Neural cell (in vitro differentiated cells): ENCODE measurements around the gene TIGD1. TPM values are rescaled to one million over a fixed set of nuclear protein-coding genes. Genes with fewer than 3 reads are reported as not detected.

Experiments used
- H2AFZ ChIP-seq: fragments of 200-600, 300-800 bp; sonication (generic), shearing (Covaris generic); 2 replicates; pipeline ENCODE4 v1.6.0; 2014; ENCODE audit warnings: low read depth, mild to moderate bottlenecking, antibody characterized with exemption, low read length, moderate library complexity
- H3F3A ChIP-seq: fragments of 200-600 bp; shearing (Covaris generic); 2 replicates; pipeline ENCODE4 v1.6.1; 2016; ENCODE audit warnings: mild to moderate bottlenecking, moderate library complexity, mixed read lengths, antibody characterized with exemption, low read length; ENCODE audit not compliant: insufficient read depth, poor library complexity, severe bottlenecking
- H3K27ac ChIP-seq: fragments of 200-600, 300-800 bp; sonication (generic), shearing (Covaris generic); 2 replicates; pipeline ENCODE4 v1.5.1; 2014; ENCODE audit warnings: mild to moderate bottlenecking, low read length, moderate library complexity
- H3K27me3 ChIP-seq: fragments of 300-800, 200-600 bp; sonication (generic), shearing (Covaris generic); 2 replicates; pipeline ENCODE4 v1.6.0; 2014; ENCODE audit warnings: mild to moderate bottlenecking, low read depth, low read length, moderate library complexity; ENCODE audit not compliant: insufficient read depth
- H3K36me3 ChIP-seq: fragments of 300-800, 200-600 bp; sonication (generic), shearing (Covaris generic); 2 replicates; pipeline ENCODE4 v1.5.1; 2014; ENCODE audit warnings: mild to moderate bottlenecking, antibody characterized with exemption, low read length, moderate library complexity; ENCODE audit not compliant: insufficient read depth
- H3K4me2 ChIP-seq: fragments of 300-800, 200-600 bp; sonication (generic), shearing (Covaris generic); 2 replicates; pipeline ENCODE4 v1.6.0; 2014; ENCODE audit warnings: mild to moderate bottlenecking, low read length
- H3K4me3 ChIP-seq: fragments of 300-800, 200-600 bp; sonication (generic), shearing (Covaris generic); 2 replicates; pipeline ENCODE4 v1.5.1; 2014; ENCODE audit warnings: mild to moderate bottlenecking, low read length, moderate library complexity
- H3K79me2 ChIP-seq: fragments of 200-600 bp; shearing (Covaris generic); replicated peaks from 2 replicates; pipeline ENCODE4 v1.6.0; 2014; ENCODE audit warnings: mild to moderate bottlenecking, low read length, moderate library complexity; ENCODE audit not compliant: insufficient read depth
- H3K9ac ChIP-seq: fragments of 300-800, 200-600 bp; sonication (generic), shearing (Covaris generic); 2 replicates; pipeline ENCODE4 v1.6.1; 2016; ENCODE audit warnings: mild to moderate bottlenecking, low read length, mixed read lengths
- H3K9me2 ChIP-seq: fragments of 200-600 bp; shearing (Covaris generic); 2 replicates; pipeline ENCODE4 v1.6.1; 2016; ENCODE audit warnings: mild to moderate bottlenecking, low read length, mixed read lengths; ENCODE audit not compliant: insufficient read depth
- H3K9me3 ChIP-seq: fragments of 200-600, 300-800 bp; sonication (generic), shearing (Covaris generic); 2 replicates; pipeline ENCODE4 v1.6.1; 2016; ENCODE audit warnings: mild to moderate bottlenecking, mixed run types, low read length, moderate library complexity, mixed read lengths
- H4K20me1 ChIP-seq: fragments of 200-600 bp; shearing (Covaris generic); 2 replicates; pipeline ENCODE4 v1.6.1; 2016; ENCODE audit warnings: mild to moderate bottlenecking, mixed run types; ENCODE audit not compliant: insufficient read depth
- CTCF ChIP-seq: fragments of 450-650 bp; IDR thresholded peaks from 2 replicates; pipeline ENCODE4 v1.5.1; 2014; ENCODE audit warnings: antibody characterized with exemption, mild to moderate bottlenecking, moderate library complexity; ENCODE audit not compliant: poor library complexity, severe bottlenecking
- EP300 ChIP-seq: fragments of 450-650 bp; conservative IDR thresholded peaks from 2 replicates; pipeline ENCODE4 v1.6.1; 2014; ENCODE audit warnings: antibody characterized with exemption, mild to moderate bottlenecking, moderate library complexity; ENCODE audit not compliant: poor library complexity, severe bottlenecking
- EZH2 ChIP-seq: fragments of 200-600, 300-800 bp; shearing (Covaris generic), sonication (generic); IDR thresholded peaks from 2 replicates; pipeline ENCODE4 v1.6.1; 2014; ENCODE audit warnings: antibody characterized with exemption, low read length, borderline replicate concordance, mild to moderate bottlenecking; ENCODE audit not compliant: insufficient read depth, poor library complexity, severe bottlenecking
- MXI1 ChIP-seq: fragments of 450-650 bp; conservative IDR thresholded peaks from 2 replicates; pipeline ENCODE4 v1.6.1; 2014; ENCODE audit warnings: antibody characterized with exemption, mild to moderate bottlenecking; ENCODE audit not compliant: poor library complexity, severe bottlenecking
- POLR2AphosphoS5 ChIP-seq: IDR thresholded peaks from 2 replicates; pipeline ENCODE4 v1.6.1; 2012
- RAD21 ChIP-seq: fragments of 450-650 bp; conservative IDR thresholded peaks from 2 replicates; pipeline ENCODE4 v1.6.1; 2014; ENCODE audit warnings: antibody characterized with exemption, mild to moderate bottlenecking, moderate library complexity
- REST ChIP-seq: IDR thresholded peaks from 2 replicates; pipeline ENCODE4 v1.6.1; 2012; ENCODE audit warnings: borderline replicate concordance
- SMC3 ChIP-seq: fragments of 450-650 bp; conservative IDR thresholded peaks from 2 replicates; pipeline ENCODE4 v1.6.1; 2014; ENCODE audit warnings: antibody characterized with exemption, mild to moderate bottlenecking, moderate library complexity; ENCODE audit not compliant: poor library complexity
- TAF1 ChIP-seq: IDR thresholded peaks from 2 replicates; pipeline ENCODE4 v1.6.1; 2012; ENCODE audit warnings: low read depth
- polyA plus RNA-seq: library from polyadenylated mRNA; depleted of rRNA; stranded (reverse); fragments of >200 nt; gene quantifications from 2 replicates; pipeline ENCODE4 v1.2.3, GENCODE V29; 2014

The TIGD1 gene
- polyA plus RNA-seq, 1 donor from 2014 or later, result 29.3 TPM

- peaks cover 9% of the 10 kb centered on the region for H3K36me3 ChIP-seq
- H3K4me2 ChIP-seq, result no peak overlapping the region
- TF ChIP-seq MXI1 (no peak), EZH2 (no peak), SMC3 (no peak), EP300 (no peak), RAD21 (no peak), POLR2AphosphoS5 (no peak), REST (no peak), CTCF (no peak), TAF1 (no peak)
These were observed 26.6 kb upstream of the TIGD1 start for GRCh38 chr2:232576995-232577394.

GRCh38 chr2:232575404-232575746, 25.0 kb upstream of the TIGD1 start:
- TF ChIP-seq POLR2AphosphoS5, result no peak
- TF ChIP-seq TAF1, result no peak
- TF ChIP-seq EP300, result no peak
- no peak for TF ChIP-seq REST
- TF ChIP-seq EZH2, result no peak
- TF ChIP-seq CTCF, result no peak
- TF ChIP-seq MXI1, result no peak
- TF ChIP-seq SMC3, result no peak
- no peak for TF ChIP-seq RAD21
- no peak overlapping the region for H3K27ac ChIP-seq
- H3K27me3 ChIP-seq, result no peaks in the 10 kb centered on the region
- no peak overlapping the region for H2AFZ ChIP-seq
- peaks cover 9% of the 10 kb centered on the region for H3K36me3 ChIP-seq
- H3F3A ChIP-seq, result no peaks in the 10 kb centered on the region
- no peaks in the 10 kb centered on the region for H3K79me2 ChIP-seq
- H3K9me3 ChIP-seq, result no peaks in the 10 kb centered on the region
- no peak overlapping the region for H3K4me2 ChIP-seq
- no peaks in the 10 kb centered on the region for H4K20me1 ChIP-seq
- H3K4me3 ChIP-seq, result no peak overlapping the region
- H3K9ac ChIP-seq, result no peak overlapping the region
- H3K9me2 ChIP-seq, result no peaks in the 10 kb centered on the region

More at GRCh38 chr2:232576995-232577394, 26.6 kb upstream of the TIGD1 start:
- Histone ChIP-seq H3K4me3 (no peak overlapping the region), H2AFZ (no peak overlapping the region), H4K20me1 (no peaks in the 10 kb centered on the region), H3K9me2 (no peaks in the 10 kb centered on the region), H3K79me2 (no peaks in the 10 kb centered on the region), H3K9ac (no peak overlapping the region), H3F3A (no peaks in the 10 kb centered on the region), H3K27me3 (no peaks in the 10 kb centered on the region), H3K9me3 (no peaks in the 10 kb centered on the region), H3K27ac (no peak overlapping the region)
